ENCODE measurements around the gene SPI1.

GRCh38 chr11:47415949-47416472 lies 37.7 kb upstream of the SPI1 start:
- TF ChIP-seq CTCF (IDR thresholded peaks at IDR 0.05) (no peak), POLR2AphosphoS5 (IDR thresholded peaks at IDR 0.05; ENCODE audit: low read depth, low read length) (peak; percentile 87), REST (IDR thresholded peaks at IDR 0.05; ENCODE audit: insufficient read depth in 1 of 2, low read depth in 2 of 2, low read length in 1 of 2) (no peak)
